Calu3 (cell line): Measurements from ENCODE around the gene SPSB3. TPM values are rescaled to one million over a fixed set of nuclear protein-coding genes. Genes with fewer than 3 reads are reported as not detected.

Experiments used
- BruUV-seq: library from RNA; stranded (reverse); fragments of 400-500 nt; replicated peaks from 2 replicates; lab custom pipeline; 2021; lab: Mats Ljungman, UMichigan
- CTCF ChIA-PET: fragments of 300-600 bp; sonication (Branson Sonifier 250); formaldehyde crosslinking; loops from one replicate; lab custom pipeline; 2022; ENCODE audit warnings: antibody characterized with exemption; lab: Charles Lee
- DNase-seq: peaks from one replicate; pipeline ENCODE4 v3.0.0; 2022
- H3K27ac Mint-ChIP-seq: one replicate; pipeline ENCODE4 v1.8.0; 2022; ENCODE audit warnings: mixed read lengths; ENCODE audit not compliant: unreplicated experiment
- H3K27me3 Mint-ChIP-seq: one replicate; pipeline ENCODE4 v1.8.0; 2022; ENCODE audit warnings: mixed read lengths; ENCODE audit not compliant: unreplicated experiment
- H3K36me3 Mint-ChIP-seq: one replicate; pipeline ENCODE4 v1.8.0; 2022; ENCODE audit warnings: mild to moderate bottlenecking, moderate library complexity, mixed read lengths; ENCODE audit not compliant: insufficient read depth, unreplicated experiment
- H3K4me1 Mint-ChIP-seq: one replicate; pipeline ENCODE4 v1.8.0; 2022; ENCODE audit warnings: mild to moderate bottlenecking, low read depth, mixed read lengths; ENCODE audit not compliant: unreplicated experiment
- H3K4me3 Mint-ChIP-seq: one replicate; pipeline ENCODE4 v1.8.0; 2022; ENCODE audit warnings: mild to moderate bottlenecking, low read depth, moderate library complexity, mixed read lengths; ENCODE audit not compliant: unreplicated experiment
- H3K9me3 Mint-ChIP-seq: one replicate; pipeline ENCODE4 v1.8.0; 2022; ENCODE audit warnings: low read depth, mixed read lengths; ENCODE audit not compliant: unreplicated experiment
- CTCF ChIP-seq: fragments of 200-600 bp; IDR thresholded peaks from one replicate; pipeline ENCODE4 v1.8.0; 2022; ENCODE audit warnings: antibody characterized with exemption; ENCODE audit not compliant: unreplicated experiment
- intact Hi-C: fragments of 100-400 bp; cut with micrococcal nuclease; formaldehyde crosslinking; loops from one replicate; pipeline ENCODE4 v1.10.0; 2022; ENCODE audit not compliant: unreplicated experiment
- total RNA-seq: library from RNA; stranded (reverse); gene quantifications from 2 replicates; pipeline ENCODE4 v1.2.3, GENCODE V29; 2022

Gene SPSB3
- total RNA-seq, 1 experiment from 2014 or later, result 44.3 TPM

- H3K9me3 Mint-ChIP-seq, result no peaks in the 10 kb centered on the region
- H3K27ac Mint-ChIP-seq, result no peak overlapping the region
- no peak for TF ChIP-seq CTCF
- no peaks in the 10 kb centered on the region for H3K27me3 Mint-ChIP-seq
- no TSS peak for BruUV-seq
- intact Hi-C loops, result no loop called here
- peaks cover 49% of the 10 kb centered on the region for H3K36me3 Mint-ChIP-seq
- no peak overlapping the region for H3K4me3 Mint-ChIP-seq
- no peaks in the 10 kb centered on the region for H3K4me1 Mint-ChIP-seq
- no peak for DNase-seq
- CTCF ChIA-PET, result no interaction called here
These were observed 38.0 kb downstream of the SPSB3 start for GRCh38 chr16:1744338-1744840.

- Mint-ChIP-seq H3K4me1 (no peaks in the 10 kb centered on the region), H3K36me3 (peaks cover 49% of the 10 kb centered on the region), H3K27ac (no peak overlapping the region), H3K4me3 (no peak overlapping the region), H3K27me3 (no peaks in the 10 kb centered on the region), H3K9me3 (no peaks in the 10 kb centered on the region)
- CTCF ChIA-PET, result no interaction called here
- no peak for TF ChIP-seq CTCF
- no peak for DNase-seq
- intact Hi-C loops, result no loop called here
- no TSS peak for BruUV-seq
These were observed 38.7 kb downstream of the SPSB3 start for GRCh38 chr16:1743376-1744337.

GRCh38 chr16:1741553-1742165 is 40.7 kb downstream of the SPSB3 start:
- intact Hi-C loops, result no loop called here
- BruUV-seq, result no TSS peak
- peaks cover 33% of the 10 kb centered on the region for H3K36me3 Mint-ChIP-seq
- H3K9me3 Mint-ChIP-seq, result no peaks in the 10 kb centered on the region
- CTCF ChIA-PET, result no interaction called here
- DNase-seq, result no peak
- H3K27me3 Mint-ChIP-seq, result no peaks in the 10 kb centered on the region
- no peaks in the 10 kb centered on the region for H3K4me1 Mint-ChIP-seq
- no peak overlapping the region for H3K27ac Mint-ChIP-seq
- no peak overlapping the region for H3K4me3 Mint-ChIP-seq
- no peak for TF ChIP-seq CTCF

- H3K27ac Mint-ChIP-seq, result no peak overlapping the region
- intact Hi-C loops, result no loop called here
- DNase-seq, result no peak
- TF ChIP-seq CTCF, result no peak
- no peaks in the 10 kb centered on the region for H3K9me3 Mint-ChIP-seq
- H3K4me1 Mint-ChIP-seq, result no peaks in the 10 kb centered on the region
- no peak overlapping the region for H3K4me3 Mint-ChIP-seq
- H3K36me3 Mint-ChIP-seq, result peaks cover 33% of the 10 kb centered on the region
- H3K27me3 Mint-ChIP-seq, result no peaks in the 10 kb centered on the region
- BruUV-seq, result no TSS peak
- CTCF ChIA-PET, result no interaction called here
These were observed 41.4 kb downstream of the SPSB3 start for GRCh38 chr16:1740781-1741490.
